GM19452 (cell line): ENCODE measurements around the gene RPS6KA2.

ENCODE experiments used
- ATAC-seq: cut with Tn5 transposase; IDR thresholded peaks from one replicate; pipeline ENCODE4 v1.9.1; 2021; ENCODE audit not compliant: unreplicated experiment

The RPS6KA2 gene

GRCh38 chr6:166627033-166627874 is at the start of gene RPS6KA2:
RPS6KA2 (minus strand) TSS chr6:166627251; CDS start chr6:166627019, 232 bp downstream.
- peak; percentile 88 for ATAC-seq

GRCh38 chr6:166676270-166676860 is 49.3 kb upstream of the RPS6KA2 start:
- ATAC-seq, result no peak

- no peak for ATAC-seq
Observed at GRCh38 chr6:166675736-166676135, 48.7 kb upstream of the RPS6KA2 start.

- no peak for ATAC-seq
Observed at GRCh38 chr6:166673309-166673708, 46.3 kb upstream of the RPS6KA2 start.

- no peak for ATAC-seq
Observed at GRCh38 chr6:166672624-166673206, 45.7 kb upstream of the RPS6KA2 start.

GRCh38 chr6:166672146-166672545 is 45.1 kb upstream of the RPS6KA2 start:
- no peak for ATAC-seq

GRCh38 chr6:166671434-166672081 is 44.5 kb upstream of the RPS6KA2 start:
- no peak for ATAC-seq

- ATAC-seq, result no peak
Observed at GRCh38 chr6:166670894-166671293, 43.8 kb upstream of the RPS6KA2 start.

GRCh38 chr6:166670013-166670412 is 43.0 kb upstream of the RPS6KA2 start:
- no peak for ATAC-seq

GRCh38 chr6:166667796-166668610 is 41.0 kb upstream of the RPS6KA2 start:
- no peak for ATAC-seq

- no peak for ATAC-seq
Observed at GRCh38 chr6:166664135-166664534, 37.1 kb upstream of the RPS6KA2 start.

- no peak for ATAC-seq
Observed at GRCh38 chr6:166663568-166663967, 36.5 kb upstream of the RPS6KA2 start.

- ATAC-seq, result no peak
Observed at GRCh38 chr6:166662690-166663089, 35.6 kb upstream of the RPS6KA2 start.

GRCh38 chr6:166661327-166662085 is 34.5 kb upstream of the RPS6KA2 start:
- no peak for ATAC-seq

- ATAC-seq, result no peak
Observed at GRCh38 chr6:166660157-166660688, 33.2 kb upstream of the RPS6KA2 start.

- ATAC-seq, result no peak
Observed at GRCh38 chr6:166659581-166659980, 32.5 kb upstream of the RPS6KA2 start.

GRCh38 chr6:166658792-166659150 is 31.7 kb upstream of the RPS6KA2 start:
- ATAC-seq, result no peak

- no peak for ATAC-seq
Observed at GRCh38 chr6:166658115-166658791, 31.2 kb upstream of the RPS6KA2 start.

- no peak for ATAC-seq
Observed at GRCh38 chr6:166657531-166657930, 30.5 kb upstream of the RPS6KA2 start.
